Trophoblast cell (in vitro differentiated cells and primary cell): Measurements from ENCODE around the gene CDH6.

Experiments
- DNase-seq, 2 donors: peaks; one replicate each; pipeline ENCODE4 v3.0.0-alpha.2; 2016
- H2AFZ ChIP-seq: 2 replicates; pipeline ENCODE4 v1.6.1; 2013; ENCODE audit warnings: low read length, moderate library complexity, mild to moderate bottlenecking; ENCODE audit not compliant: insufficient read depth, poor library complexity
- H2AK5ac ChIP-seq: 2 replicates; pipeline ENCODE4 v1.6.1; 2013; ENCODE audit warnings: mild to moderate bottlenecking, low read length
- H2BK120ac ChIP-seq: 2 replicates; pipeline ENCODE4 v1.6.1; 2013; ENCODE audit warnings: low read length, mild to moderate bottlenecking, moderate library complexity; ENCODE audit not compliant: insufficient read depth, poor library complexity
- H2BK12ac ChIP-seq: 2 replicates; pipeline ENCODE4 v1.6.1; 2013; ENCODE audit warnings: mild to moderate bottlenecking, low read length, moderate library complexity
- H2BK5ac ChIP-seq: 2 replicates; pipeline ENCODE4 v1.6.1; 2013; ENCODE audit warnings: low read length, low read depth, moderate library complexity, mild to moderate bottlenecking; ENCODE audit not compliant: poor library complexity
- H3K14ac ChIP-seq: 2 replicates; pipeline ENCODE4 v1.6.1; 2013; ENCODE audit warnings: mild to moderate bottlenecking, low read length
- H3K18ac ChIP-seq: 2 replicates; pipeline ENCODE4 v1.6.1; 2013; ENCODE audit warnings: mild to moderate bottlenecking, low read length
- H3K23ac ChIP-seq: 2 replicates; pipeline ENCODE4 v1.6.1; 2013; ENCODE audit warnings: low read length
- H3K27ac ChIP-seq: 2 replicates; pipeline ENCODE4 v1.5.1; 2013; ENCODE audit warnings: low read depth, mild to moderate bottlenecking, inconsistent platforms, low read length, moderate library complexity
- H3K27me3 ChIP-seq: 2 replicates; pipeline ENCODE4 v1.6.1; 2013; ENCODE audit warnings: inconsistent platforms, mild to moderate bottlenecking, low read length, moderate library complexity; ENCODE audit not compliant: insufficient read depth
- H3K36me3 ChIP-seq, 2 experiments: 1 replicate in 1 of 2; 2 replicates in 1 of 2; pipeline ENCODE4 v1.6.1; 2013; ENCODE audit warnings: low read length in 2 of 2, mild to moderate bottlenecking in 2 of 2, moderate library complexity in 1 of 2; ENCODE audit not compliant: insufficient read depth in 2 of 2, control insufficient read depth in 1 of 2
- H3K4ac ChIP-seq: 2 replicates; pipeline ENCODE4 v1.6.1; 2013; ENCODE audit warnings: low read depth, mild to moderate bottlenecking, low read length, moderate library complexity
- H3K4me1 ChIP-seq, 2 experiments: 1 replicate in 1 of 2; 2 replicates in 1 of 2; pipeline ENCODE4 v1.6.1; 2013; ENCODE audit warnings: low read length in 2 of 2, mild to moderate bottlenecking in 2 of 2, moderate library complexity in 1 of 2; ENCODE audit not compliant: insufficient read depth in 2 of 2, control insufficient read depth in 1 of 2
- H3K4me2 ChIP-seq: 2 replicates; pipeline ENCODE4 v1.6.1; 2013; ENCODE audit warnings: inconsistent platforms, mild to moderate bottlenecking, low read length, moderate library complexity
- H3K4me3 ChIP-seq: 2 replicates; pipeline ENCODE4 v1.5.1; 2013; ENCODE audit warnings: mild to moderate bottlenecking, low read depth, low read length, inconsistent platforms
- H3K79me1 ChIP-seq: one replicate; pipeline ENCODE4 v1.6.1; 2013; ENCODE audit warnings: low read length
- H3K79me2 ChIP-seq: 2 replicates; pipeline ENCODE4 v1.6.1; 2013; ENCODE audit warnings: low read length, mild to moderate bottlenecking; ENCODE audit not compliant: control insufficient read depth, insufficient read depth, poor library complexity
- H3K9ac ChIP-seq: 2 replicates; pipeline ENCODE4 v1.6.1; 2013; ENCODE audit warnings: mild to moderate bottlenecking, low read length
- H3K9me3 ChIP-seq: 2 replicates; pipeline ENCODE4 v1.6.1; 2013; ENCODE audit warnings: low read depth, mild to moderate bottlenecking, control low read depth, inconsistent platforms, low read length; ENCODE audit not compliant: insufficient read depth
- H4K12ac ChIP-seq: 2 replicates; pipeline ENCODE4 v1.6.1; 2013; ENCODE audit warnings: low read depth, mild to moderate bottlenecking, low read length, moderate library complexity
- H4K8ac ChIP-seq: 2 replicates; pipeline ENCODE4 v1.6.1; 2013; ENCODE audit warnings: low read depth, mild to moderate bottlenecking, low read length, moderate library complexity
- H4K91ac ChIP-seq: one replicate; pipeline ENCODE4 v1.6.1; 2013; ENCODE audit warnings: low read depth, mild to moderate bottlenecking, low read length, moderate library complexity
- WGBS: extraction: QIAGEN DNeasy Blood & Tissue Kit; methylation state at CpG from one replicate; pipeline ENCODE4 v1.1.7; 2013; ENCODE audit warnings: missing lambda C conversion rate; ENCODE audit not compliant: insufficient read length, insufficient coverage; ENCODE audit errors: extremely low coverage; 5-methylcytosine and 5-hydroxymethylcytosine counted together

The CDH6 gene

DNA sequence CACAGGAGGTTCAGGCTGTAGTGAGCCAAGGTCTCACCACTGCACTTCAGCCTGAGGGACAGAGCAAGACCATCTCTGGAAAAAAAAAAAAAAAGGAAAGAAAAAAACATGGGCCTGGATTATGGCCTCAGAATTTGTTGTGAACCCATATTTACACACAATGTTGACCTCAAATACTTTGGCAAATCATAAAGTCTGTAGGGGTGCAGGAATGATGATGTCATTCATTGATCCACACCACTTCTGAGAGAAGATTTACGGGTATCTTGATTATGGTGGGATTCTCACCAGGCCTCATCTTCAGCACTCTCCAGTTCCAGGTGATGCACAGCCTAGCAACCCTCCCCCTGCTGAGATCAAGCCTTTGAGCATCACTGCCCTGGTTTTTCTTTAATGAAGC, 156.9 kb downstream of the CDH6 start:
- H3K23ac ChIP-seq, result no peak overlapping the region
- no peak overlapping the region for H2BK12ac ChIP-seq
- H2BK120ac ChIP-seq, result no peak overlapping the region
- no peak overlapping the region for H4K91ac ChIP-seq
- H2AFZ ChIP-seq, result no peak overlapping the region
- no peak overlapping the region for H3K18ac ChIP-seq
- no peaks in the 10 kb centered on the region for H3K4me1 ChIP-seq
- H3K27ac ChIP-seq, result no peak overlapping the region
- no peaks in the 10 kb centered on the region for H3K36me3 ChIP-seq
- WGBS, result no CpG with 5 or more reads among the region's 1 CpG
- H4K8ac ChIP-seq, result no peak overlapping the region
- H3K9ac ChIP-seq, result no peak overlapping the region
- no peak for DNase-seq
- H3K9me3 ChIP-seq, result no peaks in the 10 kb centered on the region
- no peak overlapping the region for H3K4me2 ChIP-seq
- H2AK5ac ChIP-seq, result no peak overlapping the region
- no peaks in the 10 kb centered on the region for H3K79me2 ChIP-seq
- no peak overlapping the region for H2BK5ac ChIP-seq
- no peaks in the 10 kb centered on the region for H3K27me3 ChIP-seq
- H4K12ac ChIP-seq, result no peak overlapping the region
- H3K14ac ChIP-seq, result no peak overlapping the region
- H3K79me1 ChIP-seq, result no peaks in the 10 kb centered on the region
- H3K4ac ChIP-seq, result no peak overlapping the region
- no peak overlapping the region for H3K4me3 ChIP-seq

GRCh38 chr5:31355337-31355736, 161.9 kb downstream of the CDH6 start:
- H3K4me1 ChIP-seq, result no peaks in the 10 kb centered on the region
- H3K14ac ChIP-seq, result no peak overlapping the region
- H3K18ac ChIP-seq, result no peak overlapping the region
- no peak overlapping the region for H2AK5ac ChIP-seq
- no peak overlapping the region for H4K12ac ChIP-seq
- no peak overlapping the region for H3K27ac ChIP-seq
- H3K9me3 ChIP-seq, result no peaks in the 10 kb centered on the region
- H3K4ac ChIP-seq, result no peak overlapping the region
- no peaks in the 10 kb centered on the region for H3K79me1 ChIP-seq
- no peak overlapping the region for H4K91ac ChIP-seq
- no peak overlapping the region for H3K4me2 ChIP-seq
- H3K4me3 ChIP-seq, result no peak overlapping the region
- H3K23ac ChIP-seq, result no peak overlapping the region
- H3K36me3 ChIP-seq, result no peaks in the 10 kb centered on the region
- no peak for DNase-seq
- no peak overlapping the region for H2AFZ ChIP-seq
- H2BK120ac ChIP-seq, result no peak overlapping the region
- no peak overlapping the region for H2BK5ac ChIP-seq
- H3K27me3 ChIP-seq, result no peaks in the 10 kb centered on the region
- H4K8ac ChIP-seq, result no peak overlapping the region
- WGBS, result no CpG with 5 or more reads among the region's 3 CpGs
- H3K9ac ChIP-seq, result no peak overlapping the region
- H3K79me2 ChIP-seq, result no peaks in the 10 kb centered on the region
- no peak overlapping the region for H2BK12ac ChIP-seq

GRCh38 chr5:31357038-31357437, 163.6 kb downstream of the CDH6 start:
- Histone ChIP-seq H4K8ac (no peak overlapping the region), H3K9ac (no peak overlapping the region), H2BK5ac (no peak overlapping the region), H2AFZ (no peak overlapping the region), H3K23ac (no peak overlapping the region), H3K14ac (no peak overlapping the region), H3K4me3 (no peak overlapping the region), H4K91ac (no peak overlapping the region), H3K36me3 (no peaks in the 10 kb centered on the region), H3K27ac (no peak overlapping the region), H3K4ac (no peak overlapping the region), H3K27me3 (no peaks in the 10 kb centered on the region), H3K9me3 (no peaks in the 10 kb centered on the region), H3K18ac (no peak overlapping the region), H2AK5ac (no peak overlapping the region), H2BK12ac (no peak overlapping the region), H4K12ac (no peak overlapping the region), H3K4me1 (no peaks in the 10 kb centered on the region), H2BK120ac (no peak overlapping the region), H3K79me1 (no peaks in the 10 kb centered on the region), H3K79me2 (no peaks in the 10 kb centered on the region), H3K4me2 (no peak overlapping the region)
- no CpG with 5 or more reads among the region's 11 CpGs for WGBS
- DNase-seq, result no peak

DNA sequence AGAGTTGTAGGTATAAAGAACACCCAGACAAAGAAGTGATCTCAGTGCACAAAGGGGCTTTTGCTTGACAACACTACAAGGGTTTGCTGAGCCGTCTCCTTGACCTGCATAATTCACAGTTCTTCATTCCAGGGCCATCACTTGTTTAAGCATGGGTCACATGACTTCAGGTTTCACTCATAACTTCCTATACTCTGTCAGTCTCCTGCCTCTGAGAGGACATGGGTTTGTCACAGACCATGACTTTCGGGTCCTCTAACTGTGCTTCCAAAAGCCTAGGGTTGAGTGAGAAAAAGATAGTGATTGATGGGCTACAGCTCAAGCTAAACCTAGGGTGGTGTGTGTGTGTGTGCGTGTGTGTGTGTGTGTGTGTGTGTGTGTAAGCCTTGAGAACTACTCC, 166.4 kb downstream of the CDH6 start:
- no peaks in the 10 kb centered on the region for H3K4me1 ChIP-seq
- no peak overlapping the region for H3K18ac ChIP-seq
- H3K9ac ChIP-seq, result no peak overlapping the region
- H3K79me2 ChIP-seq, result no peaks in the 10 kb centered on the region
- peaks cover 4% of the 10 kb centered on the region for H3K9me3 ChIP-seq
- H3K4me3 ChIP-seq, result no peak overlapping the region
- no peak overlapping the region for H3K4ac ChIP-seq
- no peak overlapping the region for H4K91ac ChIP-seq
- H2AK5ac ChIP-seq, result no peak overlapping the region
- no peak overlapping the region for H2BK12ac ChIP-seq
- H3K36me3 ChIP-seq, result no peaks in the 10 kb centered on the region
- no CpG with 5 or more reads among the region's 3 CpGs for WGBS
- peak in 1 of 2 donors; percentile 26 for DNase-seq
- no peak overlapping the region for H3K4me2 ChIP-seq
- H4K8ac ChIP-seq, result no peak overlapping the region
- H2AFZ ChIP-seq, result no peak overlapping the region
- H4K12ac ChIP-seq, result no peak overlapping the region
- no peak overlapping the region for H2BK120ac ChIP-seq
- H3K27ac ChIP-seq, result no peak overlapping the region
- H3K23ac ChIP-seq, result no peak overlapping the region
- H3K79me1 ChIP-seq, result no peaks in the 10 kb centered on the region
- no peak overlapping the region for H2BK5ac ChIP-seq
- H3K14ac ChIP-seq, result no peak overlapping the region
- H3K27me3 ChIP-seq, result no peaks in the 10 kb centered on the region
